Effector memory CD4-positive, alpha-beta T cell (primary cell): Measurements from ENCODE around the gene STAG2.
"Not testable (repeated sequence)": the region's sequence is repeated elsewhere in the genome, so short reads cannot be mapped to it uniquely, and the experiment has no call there.

ENCODE experiments used
- DNase-seq, 3 donors: peaks; one replicate each; pipeline ENCODE4 v3.0.0-alpha.2; 2020
- H3K27ac ChIP-seq: 2 replicates; pipeline ENCODE4 v1.7.0; 2013; ENCODE audit warnings: mild to moderate bottlenecking, low read length, moderate library complexity; ENCODE audit not compliant: insufficient read depth, poor library complexity, severe bottlenecking
- H3K27me3 ChIP-seq: replicated peaks from 2 replicates; pipeline ENCODE4 v1.7.0; 2013; ENCODE audit warnings: mild to moderate bottlenecking, low read length; ENCODE audit not compliant: insufficient read depth, control insufficient read depth, poor library complexity, severe bottlenecking
- H3K36me3 ChIP-seq: 2 replicates; pipeline ENCODE4 v1.7.0; 2013; ENCODE audit warnings: mild to moderate bottlenecking, low read length, moderate library complexity; ENCODE audit not compliant: control insufficient read depth, insufficient read depth
- H3K4me1 ChIP-seq: 2 replicates; pipeline ENCODE4 v1.7.0; 2013; ENCODE audit warnings: low read length, mild to moderate bottlenecking; ENCODE audit not compliant: control insufficient read depth, insufficient read depth, poor library complexity, severe bottlenecking
- H3K4me3 ChIP-seq: 2 replicates; pipeline ENCODE4 v1.7.0; 2013; ENCODE audit warnings: low read length, low read depth, mild to moderate bottlenecking; ENCODE audit not compliant: insufficient read depth, poor library complexity, severe bottlenecking
- H3K9me3 ChIP-seq: 2 replicates; pipeline ENCODE4 v1.7.0; 2013; ENCODE audit warnings: mild to moderate bottlenecking, low read length, moderate library complexity; ENCODE audit not compliant: control insufficient read depth

Gene STAG2

DNA sequence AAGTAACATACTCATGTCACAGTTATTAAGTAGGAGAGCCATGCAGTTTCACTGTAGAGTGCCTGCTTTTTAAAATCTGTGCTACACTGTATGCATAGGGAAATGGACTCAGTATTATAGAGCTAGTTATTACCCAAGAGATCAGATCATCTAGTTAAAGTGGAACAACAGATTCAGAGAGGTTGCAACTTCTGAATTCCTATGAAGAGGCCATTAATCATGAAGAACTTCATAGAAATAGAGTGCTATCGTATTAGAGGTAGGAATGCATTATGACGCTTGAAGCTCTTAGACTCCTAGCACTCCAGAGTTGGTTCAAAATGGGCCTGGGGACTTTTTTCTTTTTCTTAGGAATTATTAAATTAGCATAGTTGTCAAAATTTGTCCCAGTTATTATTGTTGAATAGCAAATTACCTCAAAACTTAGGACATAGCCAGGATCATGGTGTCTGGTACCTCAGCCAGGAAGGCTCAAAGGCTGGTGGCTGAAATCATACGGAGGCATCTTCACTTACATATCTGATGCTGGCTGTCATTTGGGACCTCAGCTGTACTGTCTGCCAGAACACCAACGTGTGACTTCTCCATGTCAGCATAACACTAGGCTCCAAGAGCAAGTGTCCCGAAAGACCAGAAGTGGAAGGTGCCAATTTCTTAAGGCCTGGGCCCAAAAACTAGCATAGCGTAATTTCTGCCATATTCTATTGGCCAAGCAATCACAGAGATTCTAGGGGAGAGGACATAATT, 125.7 kb downstream of the STAG2 start:
- Histone ChIP-seq H3K27ac (peak overlapping the region; percentile 18), H3K36me3 (peaks cover 24% of the 10 kb centered on the region), H3K4me3 (no peak overlapping the region), H3K9me3 (no peaks in the 10 kb centered on the region), H3K4me1 (no peaks in the 10 kb centered on the region), H3K27me3 (no peaks in the 10 kb centered on the region)
- DNase-seq, result no peak

DNA sequence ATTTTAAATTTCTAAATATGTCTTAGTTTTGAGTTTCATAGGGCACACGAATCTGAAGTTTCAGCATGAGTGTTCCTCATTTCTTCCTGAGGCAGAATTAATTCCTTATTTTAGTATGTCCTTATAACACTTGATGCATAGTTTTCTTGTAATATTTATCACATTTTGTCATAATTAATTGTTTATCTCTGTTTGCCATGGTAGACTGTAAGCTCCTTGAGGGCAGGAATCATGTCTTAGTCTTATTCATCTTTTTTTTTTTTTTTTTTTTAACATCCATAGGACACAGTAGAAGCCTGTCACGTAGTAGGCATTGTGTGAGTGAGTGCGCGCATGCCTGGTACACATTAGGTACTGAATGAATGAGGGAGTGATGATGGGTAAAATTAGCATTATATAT, 131.7 kb downstream of the STAG2 start:
- peaks cover 30% of the 10 kb centered on the region for H3K36me3 ChIP-seq
- no peaks in the 10 kb centered on the region for H3K9me3 ChIP-seq
- no peaks in the 10 kb centered on the region for H3K4me1 ChIP-seq
- H3K4me3 ChIP-seq, result no peak overlapping the region
- H3K27me3 ChIP-seq, result no peaks in the 10 kb centered on the region
- DNase-seq, result no peak
- H3K27ac ChIP-seq, result no peak overlapping the region

DNA sequence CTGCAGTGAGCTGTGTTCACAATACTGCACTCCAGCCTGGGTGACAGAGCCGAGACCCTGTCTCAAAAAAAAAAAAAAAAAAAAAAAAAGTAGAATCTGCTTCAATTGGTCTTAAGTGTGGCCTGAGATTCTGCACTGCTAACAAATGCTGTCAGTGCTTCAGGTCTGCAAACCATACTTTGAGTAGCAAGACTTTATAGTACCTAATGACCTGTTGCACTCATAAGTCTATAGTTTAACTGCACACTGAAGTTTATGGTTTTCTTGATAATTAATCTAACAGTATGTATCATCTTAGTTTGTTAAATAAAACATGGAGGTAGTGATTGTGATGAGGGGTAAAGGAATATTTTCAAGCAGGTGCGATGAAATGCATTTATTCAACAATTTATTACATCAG, 135.6 kb downstream of the STAG2 start:
- Histone ChIP-seq H3K27me3 (no peaks in the 10 kb centered on the region), H3K36me3 (peaks cover 21% of the 10 kb centered on the region), H3K27ac (no peak overlapping the region), H3K9me3 (no peaks in the 10 kb centered on the region), H3K4me3 (no peak overlapping the region), H3K4me1 (no peaks in the 10 kb centered on the region)
- DNase-seq, result no peak

DNA sequence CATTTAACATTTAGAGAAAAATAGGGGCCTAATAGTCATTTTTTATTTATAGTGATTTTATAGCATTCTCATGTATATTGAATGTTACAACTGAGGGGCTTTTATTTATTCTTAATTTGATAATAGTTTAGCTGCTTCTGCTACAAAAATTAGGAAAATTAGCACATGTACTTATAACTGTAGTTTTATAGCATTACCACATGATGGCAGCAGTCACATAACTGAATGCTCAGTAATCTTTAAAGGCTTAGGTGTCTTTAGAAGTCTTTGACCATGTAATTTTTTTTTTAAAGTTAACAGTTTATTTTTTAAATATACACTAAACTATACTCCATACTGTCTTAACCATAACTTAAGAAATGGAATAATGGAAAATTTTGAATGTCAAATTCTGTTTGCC, 136.6 kb downstream of the STAG2 start:
- H3K27ac ChIP-seq, result no peak overlapping the region
- no peak for DNase-seq

DNA sequence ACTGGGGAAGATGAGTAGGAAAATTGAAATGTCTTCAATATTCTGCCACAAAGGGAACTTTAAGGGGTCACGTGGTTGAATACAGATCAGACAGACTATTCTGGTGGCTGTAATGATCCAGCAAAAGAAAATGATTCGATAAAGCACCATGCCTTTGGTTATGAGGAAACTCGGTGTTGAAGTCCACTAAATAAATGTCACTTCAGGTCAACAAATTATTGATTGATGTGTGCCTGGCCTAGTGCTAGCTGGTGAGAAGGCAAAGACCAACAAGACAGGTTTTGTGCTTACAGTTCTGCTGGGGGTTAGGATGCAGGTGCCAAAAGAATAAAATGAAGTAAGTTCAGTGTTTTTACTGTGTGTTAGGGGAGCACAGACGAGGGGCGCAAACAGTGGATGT, 142.5 kb downstream of the STAG2 start:
- Histone ChIP-seq H3K27ac (no peak overlapping the region), H3K27me3 (no peaks in the 10 kb centered on the region), H3K4me1 (no peaks in the 10 kb centered on the region), H3K4me3 (no peak overlapping the region), H3K9me3 (no peaks in the 10 kb centered on the region), H3K36me3 (peaks cover 4% of the 10 kb centered on the region)
- no peak for DNase-seq

More for the DNA sequence above, 136.6 kb downstream of the STAG2 start:
- Histone ChIP-seq H3K4me1 (no peaks in the 10 kb centered on the region), H3K4me3 (no peak overlapping the region), H3K27me3 (no peaks in the 10 kb centered on the region), H3K9me3 (no peaks in the 10 kb centered on the region), H3K36me3 (peaks cover 21% of the 10 kb centered on the region)

DNA sequence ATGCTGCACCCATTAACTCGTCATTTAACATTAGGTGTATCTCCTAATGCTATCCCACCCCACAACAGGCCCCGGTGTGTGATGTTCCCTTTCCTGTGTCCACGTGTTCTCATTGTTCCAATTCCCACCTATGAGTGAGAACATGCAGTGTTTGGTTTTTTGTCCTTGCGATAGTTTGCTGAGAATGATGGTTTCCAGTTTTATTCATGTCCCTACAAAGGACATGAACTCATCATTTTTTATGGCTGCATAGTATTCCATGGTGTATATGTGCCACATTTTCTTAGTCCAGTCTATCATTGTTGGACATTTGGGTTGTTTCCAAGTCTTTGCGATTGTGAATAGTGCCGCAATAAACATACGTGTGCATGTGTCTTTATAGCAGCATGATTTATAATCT, 143.0 kb downstream of the STAG2 start:
- not testable (repeated sequence) for H3K27me3 ChIP-seq, H3K4me1 ChIP-seq, H3K4me3 ChIP-seq, DNase-seq, H3K36me3 ChIP-seq, H3K9me3 ChIP-seq, H3K27ac ChIP-seq

DNA sequence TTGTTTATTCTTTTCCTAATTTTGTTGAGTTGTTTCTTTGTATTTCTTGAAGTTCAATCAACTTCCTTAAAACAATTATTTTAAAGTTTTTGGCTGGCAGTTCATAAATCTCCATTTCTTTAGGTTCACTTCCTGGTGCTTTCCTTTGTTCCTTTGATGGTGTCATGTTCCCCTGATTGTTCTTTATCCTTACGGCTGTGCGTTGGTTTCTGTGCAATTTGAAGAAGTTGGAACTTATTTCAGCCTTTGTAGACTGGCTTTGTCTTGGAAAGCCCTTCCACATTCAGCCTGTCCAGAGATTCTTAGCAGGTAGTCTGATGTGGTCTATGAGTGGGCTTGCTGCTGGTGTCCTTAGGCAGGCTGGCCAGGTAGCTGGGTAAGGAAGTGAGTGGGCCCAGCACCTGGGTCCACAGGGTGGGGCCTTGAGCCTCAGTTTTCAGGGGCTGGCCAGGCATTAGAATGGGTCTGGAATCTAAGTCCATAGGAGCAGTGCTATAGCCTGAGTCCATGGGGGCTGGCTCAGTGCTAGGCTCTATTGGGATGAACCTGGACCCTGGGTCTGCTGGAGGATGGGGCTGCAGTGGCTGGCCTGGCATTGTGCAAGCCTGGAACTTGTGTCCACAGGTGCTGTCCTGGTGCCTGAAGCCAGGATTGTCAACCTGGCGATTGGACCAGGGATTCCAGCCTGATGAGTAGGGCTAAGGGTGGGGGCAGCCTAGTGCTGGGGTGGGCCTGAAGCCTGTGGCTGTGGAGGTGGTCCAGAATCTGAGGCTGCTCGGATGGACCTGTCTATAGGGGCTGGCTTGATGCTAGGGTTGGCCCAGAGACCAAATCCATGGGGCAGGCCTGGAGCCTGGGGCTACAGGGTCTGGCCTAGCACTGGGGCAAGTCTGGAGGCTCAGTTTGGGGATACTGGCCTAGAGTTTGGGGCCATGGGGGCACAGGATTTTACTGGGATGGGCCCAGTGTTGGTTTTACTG, 152.4 kb downstream of the STAG2 start:
- Histone ChIP-seq H3K9me3 (no peaks in the 10 kb centered on the region), H3K36me3 (no peaks in the 10 kb centered on the region), H3K4me3 (no peak overlapping the region), H3K4me1 (no peaks in the 10 kb centered on the region), H3K27me3 (no peaks in the 10 kb centered on the region), H3K27ac (no peak overlapping the region)
- DNase-seq, result no peak

DNA sequence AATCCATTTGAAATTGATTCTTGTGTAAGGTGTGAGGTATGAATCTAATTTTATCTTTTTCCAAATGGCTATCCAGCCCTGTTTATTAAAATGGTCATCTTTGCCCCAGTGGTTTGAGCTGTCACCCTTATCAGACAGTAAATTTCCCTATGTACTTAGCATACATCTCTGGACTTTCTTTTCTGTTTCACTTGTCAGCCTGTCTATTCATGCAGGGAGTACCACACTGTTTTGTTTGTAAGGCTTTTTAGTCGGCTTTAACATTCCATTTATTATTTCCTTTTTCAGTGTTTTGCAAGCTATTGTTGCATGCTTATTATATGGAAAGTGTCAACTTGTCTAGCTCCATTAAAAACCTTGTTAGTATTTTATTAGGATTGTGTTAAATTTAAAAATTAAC, 155.8 kb downstream of the STAG2 start:
- DNase-seq, result no peak
- no peaks in the 10 kb centered on the region for H3K4me1 ChIP-seq
- H3K4me3 ChIP-seq, result no peak overlapping the region
- H3K27me3 ChIP-seq, result no peaks in the 10 kb centered on the region
- no peaks in the 10 kb centered on the region for H3K9me3 ChIP-seq
- H3K36me3 ChIP-seq, result no peaks in the 10 kb centered on the region
- no peak overlapping the region for H3K27ac ChIP-seq

DNA sequence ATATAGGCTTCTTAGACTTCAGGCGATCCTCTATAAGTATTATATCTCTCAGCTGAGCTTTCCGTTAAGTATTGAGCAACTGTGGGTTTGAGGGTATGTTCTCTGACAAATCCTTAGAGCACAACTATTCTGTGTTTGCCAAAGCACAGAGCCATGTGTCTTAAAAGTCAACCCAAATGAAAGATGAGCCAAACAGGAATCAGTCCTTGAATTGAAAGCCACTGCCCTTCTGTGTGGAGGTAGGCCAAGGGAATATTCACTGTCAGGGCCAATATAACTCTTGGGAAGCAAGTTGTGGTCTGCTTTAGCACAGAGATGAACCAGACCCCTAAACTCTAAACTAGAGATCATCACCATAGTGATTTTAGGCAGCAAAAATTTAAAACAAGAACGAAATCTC, 164.0 kb downstream of the STAG2 start:
- Histone ChIP-seq H3K36me3 (no peaks in the 10 kb centered on the region), H3K27me3 (no peaks in the 10 kb centered on the region), H3K9me3 (no peaks in the 10 kb centered on the region), H3K4me3 (no peak overlapping the region), H3K27ac (no peak overlapping the region), H3K4me1 (no peaks in the 10 kb centered on the region)
- no peak for DNase-seq

DNA sequence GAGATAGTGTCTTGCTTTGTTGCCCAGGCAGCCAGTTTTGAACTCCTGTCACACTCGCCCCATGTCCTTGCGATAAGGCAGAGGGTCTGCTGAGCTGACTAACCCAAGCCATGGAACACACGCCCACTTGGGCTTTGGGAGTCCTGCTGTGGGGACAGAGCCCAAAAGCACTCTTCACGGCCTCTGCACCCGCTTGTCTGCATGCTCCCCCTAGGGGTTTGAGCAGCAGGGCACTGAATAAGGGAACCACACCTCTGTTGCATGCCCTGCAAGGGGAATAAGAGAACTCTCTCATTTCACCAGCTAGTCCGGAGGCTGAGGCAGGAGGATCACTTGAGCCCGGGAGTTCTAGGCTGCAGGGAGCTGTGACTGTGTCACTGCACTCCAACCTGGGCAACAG, 166.0 kb downstream of the STAG2 start:
- Histone ChIP-seq H3K9me3 (no peaks in the 10 kb centered on the region), H3K4me1 (no peaks in the 10 kb centered on the region), H3K27me3 (no peaks in the 10 kb centered on the region), H3K4me3 (no peak overlapping the region), H3K36me3 (no peaks in the 10 kb centered on the region), H3K27ac (no peak overlapping the region)
- no peak for DNase-seq
